CD8-positive, alpha-beta memory T cell (primary cell): Measurements from ENCODE around the gene LRRC30. TPM values are rescaled to one million over a fixed set of nuclear protein-coding genes. Genes with fewer than 3 reads are reported as not detected.

Source experiments
- CTCF ChIA-PET: fragments of 350-600 bp; sonication (Branson Sonifier 250); formaldehyde crosslinking; loops from one replicate; lab custom pipeline; 2021; ENCODE audit warnings: antibody characterized with exemption; lab: Charles Lee
- POLR2A ChIA-PET: fragments of 350-600 bp; sonication (Branson Sonifier 250); formaldehyde crosslinking; loops from one replicate; lab custom pipeline; 2021; ENCODE audit warnings: antibody characterized with exemption; lab: Charles Lee
- DNase-seq, 5 donors: peaks; one replicate each; pipeline versions ENCODE4 v3.0.0 to v3.0.0-alpha.2; 2020 to 2022; ENCODE audit warnings: mixed read lengths in 1 of 5
- H3K27ac ChIP-seq: one replicate; pipeline ENCODE4 v1.7.0; 2013; ENCODE audit warnings: low read depth, mild to moderate bottlenecking, low read length, moderate library complexity
- H3K27me3 ChIP-seq: 2 replicates; pipeline ENCODE4 v1.7.0; 2013; ENCODE audit warnings: low read length, mild to moderate bottlenecking; ENCODE audit not compliant: insufficient read depth, poor library complexity, severe bottlenecking
- H3K36me3 ChIP-seq: 2 replicates; pipeline ENCODE4 v1.7.0; 2013; ENCODE audit warnings: mild to moderate bottlenecking, low read length, moderate library complexity; ENCODE audit not compliant: insufficient read depth
- H3K4me1 ChIP-seq: 2 replicates; pipeline ENCODE4 v1.7.0; 2013; ENCODE audit warnings: mild to moderate bottlenecking, low read length, moderate library complexity; ENCODE audit not compliant: insufficient read depth
- H3K4me3 ChIP-seq: 2 replicates; pipeline ENCODE4 v1.7.0; 2013; ENCODE audit warnings: mild to moderate bottlenecking, low read length
- H3K9me3 ChIP-seq: 2 replicates; pipeline ENCODE4 v1.7.0; 2013; ENCODE audit warnings: mild to moderate bottlenecking, low read length
- H3K27ac Mint-ChIP-seq, 8 donors: one replicate each; pipeline ENCODE4 v1.8.0; 2020 to 2021; ENCODE audit warnings: mixed read lengths in 8 of 8, mild to moderate bottlenecking in 6 of 8, inconsistent platforms in 3 of 8, moderate library complexity in 3 of 8
- H3K27me3 Mint-ChIP-seq, 2 donors: one replicate each; pipeline ENCODE4 v1.8.0; 2020 to 2021; ENCODE audit warnings: mixed read lengths in 2 of 2, mild to moderate bottlenecking in 1 of 2, moderate library complexity in 1 of 2
- H3K36me3 Mint-ChIP-seq, 3 donors: one replicate each; pipeline ENCODE4 v1.8.0; 2020 to 2021; ENCODE audit warnings: mixed read lengths in 3 of 3, inconsistent platforms in 1 of 3, mild to moderate bottlenecking in 1 of 3
- H3K4me1 Mint-ChIP-seq, 3 donors: one replicate each; pipeline ENCODE4 v1.8.0; 2020 to 2021; ENCODE audit warnings: mixed read lengths in 3 of 3, inconsistent platforms in 1 of 3, mild to moderate bottlenecking in 1 of 3
- H3K4me3 Mint-ChIP-seq, 7 donors: one replicate each; pipeline ENCODE4 v1.8.0; 2020 to 2021; ENCODE audit warnings: mixed read lengths in 7 of 7, mild to moderate bottlenecking in 6 of 7, moderate library complexity in 4 of 7, inconsistent platforms in 2 of 7
- H3K9me3 Mint-ChIP-seq, 5 donors: one replicate each; pipeline ENCODE4 v1.8.0; 2020 to 2022; ENCODE audit warnings: mixed read lengths in 5 of 5, mild to moderate bottlenecking in 3 of 5, moderate library complexity in 2 of 5, inconsistent platforms in 1 of 5
- polyA plus RNA-seq: library from polyadenylated mRNA; unstranded; fragments of 300-500 nt; fragmentation: Illumina TruSeq; gene quantifications from one replicate; pipeline ENCODE4 v1.2.3, GENCODE V29; 2021
- total RNA-seq, 2 experiments: library from RNA; stranded (reverse); gene quantifications; one replicate each; pipeline ENCODE4 v1.2.3, GENCODE V29; 2021

The LRRC30 gene
- total RNA-seq = not detected
- not detected for polyA plus RNA-seq

- H3K27me3 Mint-ChIP-seq = no peaks in the 10 kb centered on the region
- H3K36me3 Mint-ChIP-seq = no peaks in the 10 kb centered on the region
- no peak within 1 kb of the TSS for H3K4me3 Mint-ChIP-seq
- ChIA-PET POLR2A (no interaction called here), CTCF (no interaction called here)
- Histone ChIP-seq H3K27ac (no peak within 1 kb of the TSS), H3K4me1 (no peaks in the 10 kb centered on the region), H3K27me3 (no peaks in the 10 kb centered on the region), H3K36me3 (no peaks in the 10 kb centered on the region), H3K9me3 (no peaks in the 10 kb centered on the region), H3K4me3 (no peak within 1 kb of the TSS)
- no peaks in the 10 kb centered on the region for H3K4me1 Mint-ChIP-seq
- peaks cover 0 to 7% (median 0%) of the 10 kb centered on the region in 5 donors for H3K9me3 Mint-ChIP-seq
- no peak within 1 kb of the TSS for H3K27ac Mint-ChIP-seq
- DNase-seq = no peak
Observed at GRCh38 chr18:7230626-7231349, at the start of gene LRRC30. Gene LRRC30 (plus strand): TSS chr18:7231089. CDS start chr18:7231139, 50 bp downstream.

- DNase-seq = no peak
- H3K36me3 Mint-ChIP-seq = no peaks in the 10 kb centered on the region
- H3K4me1 ChIP-seq = no peaks in the 10 kb centered on the region
- no peak overlapping the region for H3K4me3 Mint-ChIP-seq
- H3K36me3 ChIP-seq = no peaks in the 10 kb centered on the region
- H3K27ac ChIP-seq = no peak overlapping the region
- H3K4me1 Mint-ChIP-seq = no peaks in the 10 kb centered on the region
- no peaks in the 10 kb centered on the region for H3K27me3 ChIP-seq
- H3K27me3 Mint-ChIP-seq = peaks cover 0 to 1% of the 10 kb centered on the region in 2 donors
- CTCF ChIA-PET = no interaction called here
- H3K27ac Mint-ChIP-seq = no peak overlapping the region
- H3K9me3 Mint-ChIP-seq = peaks cover 4 to 26% (median 18%) of the 10 kb centered on the region in 5 donors
- POLR2A ChIA-PET = no interaction called here
- H3K4me3 ChIP-seq = no peak overlapping the region
- no peaks in the 10 kb centered on the region for H3K9me3 ChIP-seq
Observed at GRCh38 chr18:7185701-7186100, 45.2 kb upstream of the LRRC30 start.

- Histone ChIP-seq H3K36me3 (no peaks in the 10 kb centered on the region), H3K4me3 (no peak overlapping the region), H3K9me3 (no peaks in the 10 kb centered on the region), H3K27ac (no peak overlapping the region), H3K4me1 (no peaks in the 10 kb centered on the region), H3K27me3 (no peaks in the 10 kb centered on the region)
- no peak overlapping the region for H3K27ac Mint-ChIP-seq
- CTCF ChIA-PET = no interaction called here
- H3K36me3 Mint-ChIP-seq = no peaks in the 10 kb centered on the region
- DNase-seq = no peak
- H3K4me3 Mint-ChIP-seq = no peak overlapping the region
- no peaks in the 10 kb centered on the region for H3K4me1 Mint-ChIP-seq
- peaks cover 6 to 16% (median 8%) of the 10 kb centered on the region in 5 donors for H3K9me3 Mint-ChIP-seq
- POLR2A ChIA-PET = no interaction called here
- peaks cover 0 to 1% of the 10 kb centered on the region in 2 donors for H3K27me3 Mint-ChIP-seq
Observed at GRCh38 chr18:7190547-7191156, 40.2 kb upstream of the LRRC30 start.

- no peaks in the 10 kb centered on the region for H3K4me1 ChIP-seq
- ChIA-PET CTCF (no interaction called here), POLR2A (no interaction called here)
- peaks cover 2 to 11% (median 8%) of the 10 kb centered on the region in 5 donors for H3K9me3 Mint-ChIP-seq
- no peaks in the 10 kb centered on the region for H3K4me1 Mint-ChIP-seq
- H3K4me3 ChIP-seq = no peak overlapping the region
- no peak for DNase-seq
- H3K4me3 Mint-ChIP-seq = no peak overlapping the region
- no peaks in the 10 kb centered on the region for H3K36me3 Mint-ChIP-seq
- peaks cover 0 to 1% of the 10 kb centered on the region in 2 donors for H3K27me3 Mint-ChIP-seq
- no peaks in the 10 kb centered on the region for H3K36me3 ChIP-seq
- H3K27ac Mint-ChIP-seq = no peak overlapping the region
- H3K9me3 ChIP-seq = no peaks in the 10 kb centered on the region
- no peak overlapping the region for H3K27ac ChIP-seq
- no peaks in the 10 kb centered on the region for H3K27me3 ChIP-seq
Observed at GRCh38 chr18:7191736-7192135, 39.2 kb upstream of the LRRC30 start.

- H3K36me3 Mint-ChIP-seq = no peaks in the 10 kb centered on the region
- ChIA-PET CTCF (no interaction called here), POLR2A (no interaction called here)
- H3K27ac ChIP-seq = no peak overlapping the region
- H3K4me1 ChIP-seq = no peaks in the 10 kb centered on the region
- H3K4me1 Mint-ChIP-seq = no peaks in the 10 kb centered on the region
- peaks cover 2 to 12% (median 5%) of the 10 kb centered on the region in 5 donors for H3K9me3 Mint-ChIP-seq
- no peak overlapping the region for H3K27ac Mint-ChIP-seq
- H3K27me3 Mint-ChIP-seq = no peaks in the 10 kb centered on the region
- H3K27me3 ChIP-seq = no peaks in the 10 kb centered on the region
- DNase-seq = no peak
- no peak overlapping the region for H3K4me3 Mint-ChIP-seq
- H3K36me3 ChIP-seq = no peaks in the 10 kb centered on the region
- H3K4me3 ChIP-seq = no peak overlapping the region
- no peaks in the 10 kb centered on the region for H3K9me3 ChIP-seq
Observed at GRCh38 chr18:7195266-7195665, 35.6 kb upstream of the LRRC30 start.

GRCh38 chr18:7196421-7196820, 34.5 kb upstream of the LRRC30 start:
- ChIA-PET CTCF (no interaction called here), POLR2A (no interaction called here)
- no peaks in the 10 kb centered on the region for H3K27me3 Mint-ChIP-seq
- H3K4me3 Mint-ChIP-seq = no peak overlapping the region
- Histone ChIP-seq H3K27ac (no peak overlapping the region), H3K27me3 (no peaks in the 10 kb centered on the region), H3K4me3 (no peak overlapping the region), H3K9me3 (no peaks in the 10 kb centered on the region), H3K4me1 (no peaks in the 10 kb centered on the region), H3K36me3 (no peaks in the 10 kb centered on the region)
- H3K4me1 Mint-ChIP-seq = no peaks in the 10 kb centered on the region
- H3K36me3 Mint-ChIP-seq = no peaks in the 10 kb centered on the region
- no peak for DNase-seq
- no peak overlapping the region for H3K27ac Mint-ChIP-seq
- peaks cover 2 to 14% (median 7%) of the 10 kb centered on the region in 5 donors for H3K9me3 Mint-ChIP-seq

- Histone ChIP-seq H3K27ac (no peak overlapping the region), H3K27me3 (no peaks in the 10 kb centered on the region), H3K9me3 (no peaks in the 10 kb centered on the region), H3K4me3 (no peak overlapping the region), H3K36me3 (no peaks in the 10 kb centered on the region), H3K4me1 (no peaks in the 10 kb centered on the region)
- Mint-ChIP-seq H3K4me3 (no peak overlapping the region), H3K9me3 (peaks cover 0 to 16% (median 4%) of the 10 kb centered on the region in 5 donors), H3K36me3 (no peaks in the 10 kb centered on the region), H3K27me3 (no peaks in the 10 kb centered on the region), H3K4me1 (no peaks in the 10 kb centered on the region), H3K27ac (no peak overlapping the region)
- CTCF ChIA-PET = no interaction called here
- POLR2A ChIA-PET = no interaction called here
- DNase-seq = no peak
Observed at GRCh38 chr18:7197854-7198253, 33.0 kb upstream of the LRRC30 start.

- no peak for DNase-seq
- H3K36me3 ChIP-seq = no peaks in the 10 kb centered on the region
- Mint-ChIP-seq H3K27ac (no peak overlapping the region), H3K4me3 (no peak overlapping the region), H3K9me3 (peaks cover 0 to 16% (median 4%) of the 10 kb centered on the region in 5 donors), H3K4me1 (no peaks in the 10 kb centered on the region), H3K36me3 (no peaks in the 10 kb centered on the region), H3K27me3 (no peaks in the 10 kb centered on the region)
- POLR2A ChIA-PET = no interaction called here
- no peaks in the 10 kb centered on the region for H3K27me3 ChIP-seq
- no peaks in the 10 kb centered on the region for H3K4me1 ChIP-seq
- no peaks in the 10 kb centered on the region for H3K9me3 ChIP-seq
- H3K27ac ChIP-seq = no peak overlapping the region
- CTCF ChIA-PET = no interaction called here
- H3K4me3 ChIP-seq = no peak overlapping the region
Observed at GRCh38 chr18:7198326-7198725, 32.6 kb upstream of the LRRC30 start.
